Heart left ventricle (tissue), 13 donors: ENCODE measurements around the gene UBN2.

Experiments
- CTCF ChIP-seq, 12 donors: fragments of 200-600 bp; sonication (generic) in 4 of 12; IDR thresholded peaks; one replicate each; pipeline versions ENCODE4 v1.5.0 to v1.8.0; 2018 to 2022; ENCODE audit warnings: antibody characterized with exemption in 12 of 12, mild to moderate bottlenecking in 5 of 12
- POLR2A ChIP-seq, 2 donors: fragments of 450-650 bp; IDR thresholded peaks; one replicate each; pipeline ENCODE4 v1.6.1; 2017; ENCODE audit warnings: antibody characterized with exemption in 2 of 2, mild to moderate bottlenecking in 2 of 2, moderate library complexity in 2 of 2
- donor health status: ischemic (EF 13 %, LVEDD 7.1; RV severe dilation, severe dysfunction).
- donor health status: DM: no; HTN: yes; CAD: no.
- donor health status: DM: no; HTN: no; CAD: no.
- donor health status: ischemic (EF 25% LVEDD 6.9; RV normal size, moderate dysfunction).
- donor health status: ischemic (EF 25% LVEDD 5.7; RV mildly dilated, moderate dysfunction).
- donor health status: ischemic (EF 35%, LVEDD 5.7; RV mildly dilated, moderate dysfunction).
- donor health status: nonischemic (EF 11% LVEDD 7.7; RV severe dilation, severe dysfunction).
- donor health status: DM: yes; HTN: yes; CAD: no.
- donor health status: PGD.
- donor health status: ischemic (EF 29% LVEDD 5.4; RV normal size, mild dysfunction).
- donor health status: nonischemic (EF 23%, LVEDD 6.1; RV moderate dilation, normal function).

GRCh38 chr7:139339698-139340036 lies 108.6 kb downstream of the UBN2 start:
- TF ChIP-seq CTCF (IDR thresholded peaks at IDR 0.05) (no peak), POLR2A (IDR thresholded peaks at IDR 0.05) (no peak)
